K562 (cell line): ENCODE data around the gene AHNAK. TPM values are rescaled to one million over a fixed set of nuclear protein-coding genes. Genes with fewer than 3 reads are reported as not detected.

Source experiments
- ATAC-seq: fragments of 200-7000 bp; cut with Tn5 transposase; 3 replicates; pipeline ENCODE4 v1.9.1; 2020; ENCODE audit warnings: moderate library complexity
- BruUV-seq: library from RNA; stranded (reverse); fragments of 400-500 nt; replicated peaks from 2 replicates; lab custom pipeline; 2021; lab: Mats Ljungman, UMichigan
- CTCF ChIA-PET: fragments of 300-600 bp; formaldehyde crosslinking; extraction: SDS; loops from one replicate; lab custom pipeline; 2021; ENCODE audit warnings: low intra/inter-chr PET ratio; lab: Yijun Ruan, JAX
- POLR2A ChIA-PET: fragments of 300-600, 350-650 bp; sonication (Branson Sonifier 250); formaldehyde crosslinking; extraction: SDS; loops from one replicate; lab custom pipeline; 2021; ENCODE audit warnings: antibody characterized with exemption, inconsistent platforms; lab: Yijun Ruan, JAX
- DNase-seq, 4 experiments: peaks; one replicate each; pipeline versions ENCODE4 v3.0.0 to v3.0.0-alpha.2; 2011 to 2018; ENCODE audit warnings: low spot score in 3 of 4, mixed read lengths in 3 of 4; ENCODE audit errors: extremely low read depth in 1 of 4
- FAIRE-seq: peaks from 2 replicates; lab custom pipeline; 2011; peaks lifted over from hg19 to GRCh38; lab: Jason Lieb, UNC
- H2AFZ ChIP-seq: 2 replicates; pipeline ENCODE4 v1.6.0; 2011; ENCODE audit warnings: low read depth, low read length, control low read depth, inconsistent platforms
- H3K27ac ChIP-seq: fragments of 200-600 bp; 3 replicates; pipeline ENCODE4 v1.8.0; 2011; ENCODE audit warnings: low read depth, mild to moderate bottlenecking, control low read depth, inconsistent platforms, low read length, moderate library complexity, mixed read lengths; ENCODE audit errors: extremely low read depth
- H3K27me3 ChIP-seq, 2 experiments: fragments of 300-600 bp in 1 of 2; 2 replicates in 1 of 2; 3 replicates in 1 of 2; pipeline versions ENCODE4 v1.6.0 to v1.8.0; 2011; ENCODE audit warnings: inconsistent platforms in 2 of 2, low read length in 2 of 2, mild to moderate bottlenecking in 1 of 2, mixed read lengths in 1 of 2, moderate library complexity in 1 of 2; ENCODE audit not compliant: control insufficient read depth in 2 of 2, insufficient read depth in 2 of 2
- H3K36me3 ChIP-seq: fragments of 300-600 bp; 3 replicates; pipeline ENCODE4 v1.8.0; 2011; ENCODE audit warnings: mild to moderate bottlenecking, low read length, inconsistent platforms; ENCODE audit not compliant: control insufficient read depth, insufficient read depth
- H3K4me1 ChIP-seq, 2 experiments: fragments of 200-600 bp in 1 of 2; replicated peaks in 1 of 2; 2 replicates in 1 of 2; 3 replicates in 1 of 2; pipeline versions ENCODE4 v1.5.1 to v1.8.0; 2011; ENCODE audit warnings: inconsistent platforms in 2 of 2, low read length in 2 of 2, mild to moderate bottlenecking in 1 of 2, mixed read lengths in 1 of 2, moderate library complexity in 1 of 2; ENCODE audit not compliant: control insufficient read depth in 2 of 2, insufficient read depth in 2 of 2
- H3K4me2 ChIP-seq: 2 replicates; pipeline ENCODE4 v1.6.1; 2011; ENCODE audit warnings: low read length, control low read depth, inconsistent platforms, mixed read lengths; ENCODE audit not compliant: insufficient read depth
- H3K4me3 ChIP-seq: fragments of 200-600 bp; sonication (generic), shearing (Covaris generic); 2 replicates; pipeline ENCODE4 v1.5.1; 2016; ENCODE audit warnings: control low read depth, inconsistent platforms
- H3K79me2 ChIP-seq: fragments of 200-600 bp; 3 replicates; pipeline ENCODE4 v1.8.0; 2011; ENCODE audit warnings: low read length, inconsistent platforms; ENCODE audit not compliant: control insufficient read depth, insufficient read depth
- H3K9ac ChIP-seq, 2 experiments: 2 replicates each; pipeline versions ENCODE4 v1.6.0 to v1.6.1; 2011; ENCODE audit warnings: low read depth in 2 of 2, low read length in 2 of 2, control low read depth in 1 of 2, inconsistent platforms in 1 of 2, mild to moderate bottlenecking in 1 of 2, mixed read lengths in 1 of 2; ENCODE audit not compliant: insufficient read depth in 1 of 2
- H3K9me1 ChIP-seq: one replicate; pipeline ENCODE4 v1.6.0; 2011; ENCODE audit warnings: inconsistent platforms, mild to moderate bottlenecking, low read length, moderate library complexity; ENCODE audit not compliant: control insufficient read depth, insufficient read depth
- H3K9me3 ChIP-seq: replicated peaks from 2 replicates; pipeline ENCODE4 v1.5.1; 2011; ENCODE audit warnings: low read depth, low read length, inconsistent platforms; ENCODE audit not compliant: control insufficient read depth, insufficient read depth
- H4K20me1 ChIP-seq: replicated peaks from 2 replicates; pipeline ENCODE4 v1.6.1; 2011; ENCODE audit warnings: low read length, inconsistent platforms, mixed read lengths; ENCODE audit not compliant: control insufficient read depth, insufficient read depth
- KDM5B ChIP-seq: fragments of 200-600 bp; sonication (generic); IDR thresholded peaks from 2 replicates; pipeline ENCODE4 v1.6.1; 2012; ENCODE audit warnings: low read depth, mild to moderate bottlenecking, moderate library complexity, low read length, control low read depth, inconsistent platforms; ENCODE audit not compliant: insufficient replicate concordance
- RBFOX2 ChIP-seq: fragments of 200-400 bp; formaldehyde crosslinking; IDR thresholded peaks from 2 replicates; pipeline ENCODE4 v1.6.1; 2017; ENCODE audit warnings: low read depth, mild to moderate bottlenecking, low read length, moderate library complexity
- SMAD1 ChIP-seq: fragments of 150-350 bp; IDR thresholded peaks from 2 replicates; pipeline ENCODE4 v1.6.1; 2014; ENCODE audit warnings: low read length, low read depth; ENCODE audit not compliant: partially characterized antibody
- WGBS: fragments of 100-300 bp; shearing (Covaris generic); methylation state at CpG from one replicate; pipeline ENCODE4 v1.1.6; 2016; ENCODE audit warnings: low coverage, mixed read lengths; ENCODE audit not compliant: insufficient coverage; ENCODE audit errors: missing lambda C conversion rate; 5-methylcytosine and 5-hydroxymethylcytosine counted together
- in situ Hi-C: fragments of 300-500 bp; cut with MboI; formaldehyde crosslinking; loops from 4 replicates; pipeline ENCODE4 v1.15.0; 2018; ENCODE audit warnings: inconsistent platforms, mixed read lengths
- intact Hi-C: fragments of 100-400 bp; cut with micrococcal nuclease; formaldehyde crosslinking; loops from 2 replicates; pipeline ENCODE4 v1.14.2; 2022
- polyA plus RNA-seq, 8 experiments: library from polyadenylated mRNA; depleted of rRNA in 4 of 8; stranded (reverse) in 5 of 8; unstranded in 3 of 8; fragments of >200 nt; fragmentation: Nextera tagmentation in 2 of 8; fragmentation: Illumina TruSeq in 1 of 8; extraction: Ambion mirVana in 2 of 8; extraction: Trizol in 1 of 8; gene quantifications; 2 replicates each; pipeline versions ENCODE4 v1.2.1 to v1.2.3, GENCODE V29; 2011 to 2014; ENCODE audit warnings: inconsistent platforms in 1 of 8, missing spikeins in 1 of 8
- total RNA-seq, 7 experiments: library from RNA; depleted of rRNA in 6 of 7; stranded (reverse); fragments of >200 nt in 6 of 7; fragmentation: Illumina TruSeq in 2 of 7; extraction: Trizol in 2 of 7; gene quantifications; 2 replicates each; pipeline versions ENCODE4 v1.2.1 to v1.2.3, GENCODE V29; 2011 to 2021; ENCODE audit warnings: low replicate concordance in 1 of 7
- TF ChIP-seq, protein P1 (sequence below): fragments of 200-600 bp; sonication (generic); IDR thresholded peaks from one replicate; pipeline ENCODE4 v1.6.1; 2012; ENCODE audit warnings: mild to moderate bottlenecking, low read depth, low read length, inconsistent platforms
- TF ChIP-seq, protein P2 (sequence below): fragments of 450-650 bp; formaldehyde crosslinking; IDR thresholded peaks from 2 replicates; pipeline ENCODE4 v1.4.0; 2022; ENCODE audit warnings: missing genetic modification characterization

The AHNAK gene
- total and polyA plus RNA-seq, 9 of the 15 experiments (the other 6 are each of a cell fraction or from before 2014, with no cell fraction given), result 1.5 to 89.7 (median 45.0) TPM

DNA sequence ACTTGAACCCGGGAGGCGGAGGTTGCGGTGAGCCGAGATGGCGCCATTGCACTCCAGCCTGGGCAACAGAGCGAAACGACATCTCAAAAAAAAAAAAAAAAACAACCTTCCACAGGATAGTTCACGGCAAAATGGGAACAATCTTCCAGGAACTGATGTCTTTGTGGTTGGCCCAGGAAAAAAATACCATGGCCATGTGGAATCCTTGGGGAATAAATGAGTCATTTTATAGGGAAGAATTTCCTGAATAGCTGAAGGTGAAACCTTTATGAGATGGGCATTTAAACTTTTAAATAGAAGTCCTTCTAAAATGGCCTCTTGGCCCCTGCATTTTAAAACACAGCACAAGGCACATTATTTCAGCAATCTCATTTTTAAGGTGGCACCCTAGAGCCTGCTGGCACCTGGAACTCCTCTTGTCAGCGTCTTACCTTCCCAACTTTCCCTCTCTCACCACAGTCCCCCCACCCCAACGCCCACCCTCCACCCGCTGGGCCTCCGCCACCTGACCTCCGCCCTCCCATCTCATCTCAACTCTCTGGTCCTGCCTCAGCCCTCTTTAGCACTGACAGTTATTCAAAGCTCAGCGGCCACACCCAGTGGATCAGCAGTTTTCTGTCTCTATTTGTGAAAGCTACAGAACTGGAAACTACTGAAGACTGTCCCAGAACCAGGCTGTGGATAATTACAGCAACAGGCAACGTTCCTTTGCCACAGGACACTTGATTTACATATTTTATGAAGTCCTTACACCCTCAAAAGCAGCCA, 84.7 kb downstream of the AHNAK start:
- ChIA-PET POLR2A (interaction anchor here (0.6 to 3.0 kb wide), 7 partner anchors 11 to 419 kb away, joined by 3 to 18 read pairs (median 4); partner anchors contain the start of gene SLC3A2), CTCF (no interaction called here)
- Histone ChIP-seq H3K9me3 (no peaks in the 10 kb centered on the region), H4K20me1 (no peaks in the 10 kb centered on the region), H3K79me2 (no peaks in the 10 kb centered on the region), H3K4me1 (peaks cover 50 to 63% of the 10 kb centered on the region in 2 experiments), H3K4me2 (peak overlapping the region; percentile 77), H3K4me3 (no peak overlapping the region), H3K9ac (peak overlapping the region in 1 of 2 experiments; percentile 65; a peak in 2 of 4 replicates), H3K9me1 (no peaks in the 10 kb centered on the region), H3K36me3 (no peaks in the 10 kb centered on the region), H2AFZ (peak overlapping the region; percentile 82), H3K27ac (peak overlapping the region; percentile 83), H3K27me3 (no peaks in the 10 kb centered on the region)
- no TSS peak for BruUV-seq
- FAIRE-seq, result peak; percentile 71
- WGBS, result 3% methylated on average over 8 of the region's 15 CpGs
- in situ Hi-C loops (no loop called here), intact Hi-C loops (no loop called here)
- peak; percentile 83 for ATAC-seq
- DNase-seq, result peak; percentile 52 to 86 (median 62)
- TF ChIP-seq KDM5B (peak; percentile 54), RBFOX2 (0 out of 2 replicates have a peak, but pooled peaks have one; percentile 16), SMAD1 (peak; percentile 24)
- TF ChIP-seq, protein P1, sequence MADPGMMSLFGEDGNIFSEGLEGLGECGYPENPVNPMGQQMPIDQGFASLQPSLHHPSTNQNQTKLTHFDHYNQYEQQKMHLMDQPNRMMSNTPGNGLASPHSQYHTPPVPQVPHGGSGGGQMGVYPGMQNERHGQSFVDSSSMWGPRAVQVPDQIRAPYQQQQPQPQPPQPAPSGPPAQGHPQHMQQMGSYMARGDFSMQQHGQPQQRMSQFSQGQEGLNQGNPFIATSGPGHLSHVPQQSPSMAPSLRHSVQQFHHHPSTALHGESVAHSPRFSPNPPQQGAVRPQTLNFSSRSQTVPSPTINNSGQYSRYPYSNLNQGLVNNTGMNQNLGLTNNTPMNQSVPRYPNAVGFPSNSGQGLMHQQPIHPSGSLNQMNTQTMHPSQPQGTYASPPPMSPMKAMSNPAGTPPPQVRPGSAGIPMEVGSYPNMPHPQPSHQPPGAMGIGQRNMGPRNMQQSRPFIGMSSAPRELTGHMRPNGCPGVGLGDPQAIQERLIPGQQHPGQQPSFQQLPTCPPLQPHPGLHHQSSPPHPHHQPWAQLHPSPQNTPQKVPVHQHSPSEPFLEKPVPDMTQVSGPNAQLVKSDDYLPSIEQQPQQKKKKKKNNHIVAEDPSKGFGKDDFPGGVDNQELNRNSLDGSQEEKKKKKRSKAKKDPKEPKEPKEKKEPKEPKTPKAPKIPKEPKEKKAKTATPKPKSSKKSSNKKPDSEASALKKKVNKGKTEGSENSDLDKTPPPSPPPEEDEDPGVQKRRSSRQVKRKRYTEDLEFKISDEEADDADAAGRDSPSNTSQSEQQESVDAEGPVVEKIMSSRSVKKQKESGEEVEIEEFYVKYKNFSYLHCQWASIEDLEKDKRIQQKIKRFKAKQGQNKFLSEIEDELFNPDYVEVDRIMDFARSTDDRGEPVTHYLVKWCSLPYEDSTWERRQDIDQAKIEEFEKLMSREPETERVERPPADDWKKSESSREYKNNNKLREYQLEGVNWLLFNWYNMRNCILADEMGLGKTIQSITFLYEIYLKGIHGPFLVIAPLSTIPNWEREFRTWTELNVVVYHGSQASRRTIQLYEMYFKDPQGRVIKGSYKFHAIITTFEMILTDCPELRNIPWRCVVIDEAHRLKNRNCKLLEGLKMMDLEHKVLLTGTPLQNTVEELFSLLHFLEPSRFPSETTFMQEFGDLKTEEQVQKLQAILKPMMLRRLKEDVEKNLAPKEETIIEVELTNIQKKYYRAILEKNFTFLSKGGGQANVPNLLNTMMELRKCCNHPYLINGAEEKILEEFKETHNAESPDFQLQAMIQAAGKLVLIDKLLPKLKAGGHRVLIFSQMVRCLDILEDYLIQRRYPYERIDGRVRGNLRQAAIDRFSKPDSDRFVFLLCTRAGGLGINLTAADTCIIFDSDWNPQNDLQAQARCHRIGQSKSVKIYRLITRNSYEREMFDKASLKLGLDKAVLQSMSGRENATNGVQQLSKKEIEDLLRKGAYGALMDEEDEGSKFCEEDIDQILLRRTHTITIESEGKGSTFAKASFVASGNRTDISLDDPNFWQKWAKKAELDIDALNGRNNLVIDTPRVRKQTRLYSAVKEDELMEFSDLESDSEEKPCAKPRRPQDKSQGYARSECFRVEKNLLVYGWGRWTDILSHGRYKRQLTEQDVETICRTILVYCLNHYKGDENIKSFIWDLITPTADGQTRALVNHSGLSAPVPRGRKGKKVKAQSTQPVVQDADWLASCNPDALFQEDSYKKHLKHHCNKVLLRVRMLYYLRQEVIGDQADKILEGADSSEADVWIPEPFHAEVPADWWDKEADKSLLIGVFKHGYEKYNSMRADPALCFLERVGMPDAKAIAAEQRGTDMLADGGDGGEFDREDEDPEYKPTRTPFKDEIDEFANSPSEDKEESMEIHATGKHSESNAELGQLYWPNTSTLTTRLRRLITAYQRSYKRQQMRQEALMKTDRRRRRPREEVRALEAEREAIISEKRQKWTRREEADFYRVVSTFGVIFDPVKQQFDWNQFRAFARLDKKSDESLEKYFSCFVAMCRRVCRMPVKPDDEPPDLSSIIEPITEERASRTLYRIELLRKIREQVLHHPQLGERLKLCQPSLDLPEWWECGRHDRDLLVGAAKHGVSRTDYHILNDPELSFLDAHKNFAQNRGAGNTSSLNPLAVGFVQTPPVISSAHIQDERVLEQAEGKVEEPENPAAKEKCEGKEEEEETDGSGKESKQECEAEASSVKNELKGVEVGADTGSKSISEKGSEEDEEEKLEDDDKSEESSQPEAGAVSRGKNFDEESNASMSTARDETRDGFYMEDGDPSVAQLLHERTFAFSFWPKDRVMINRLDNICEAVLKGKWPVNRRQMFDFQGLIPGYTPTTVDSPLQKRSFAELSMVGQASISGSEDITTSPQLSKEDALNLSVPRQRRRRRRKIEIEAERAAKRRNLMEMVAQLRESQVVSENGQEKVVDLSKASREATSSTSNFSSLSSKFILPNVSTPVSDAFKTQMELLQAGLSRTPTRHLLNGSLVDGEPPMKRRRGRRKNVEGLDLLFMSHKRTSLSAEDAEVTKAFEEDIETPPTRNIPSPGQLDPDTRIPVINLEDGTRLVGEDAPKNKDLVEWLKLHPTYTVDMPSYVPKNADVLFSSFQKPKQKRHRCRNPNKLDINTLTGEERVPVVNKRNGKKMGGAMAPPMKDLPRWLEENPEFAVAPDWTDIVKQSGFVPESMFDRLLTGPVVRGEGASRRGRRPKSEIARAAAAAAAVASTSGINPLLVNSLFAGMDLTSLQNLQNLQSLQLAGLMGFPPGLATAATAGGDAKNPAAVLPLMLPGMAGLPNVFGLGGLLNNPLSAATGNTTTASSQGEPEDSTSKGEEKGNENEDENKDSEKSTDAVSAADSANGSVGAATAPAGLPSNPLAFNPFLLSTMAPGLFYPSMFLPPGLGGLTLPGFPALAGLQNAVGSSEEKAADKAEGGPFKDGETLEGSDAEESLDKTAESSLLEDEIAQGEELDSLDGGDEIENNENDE, result no peak
- TF ChIP-seq, protein P2, sequence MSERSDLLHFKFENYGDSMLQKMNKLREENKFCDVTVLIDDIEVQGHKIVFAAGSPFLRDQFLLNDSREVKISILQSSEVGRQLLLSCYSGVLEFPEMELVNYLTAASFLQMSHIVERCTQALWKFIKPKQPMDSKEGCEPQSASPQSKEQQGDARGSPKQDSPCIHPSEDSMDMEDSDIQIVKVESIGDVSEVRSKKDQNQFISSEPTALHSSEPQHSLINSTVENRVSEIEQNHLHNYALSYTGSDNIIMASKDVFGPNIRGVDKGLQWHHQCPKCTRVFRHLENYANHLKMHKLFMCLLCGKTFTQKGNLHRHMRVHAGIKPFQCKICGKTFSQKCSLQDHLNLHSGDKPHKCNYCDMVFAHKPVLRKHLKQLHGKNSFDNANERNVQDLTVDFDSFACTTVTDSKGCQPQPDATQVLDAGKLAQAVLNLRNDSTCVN (CRISPR knock-in tag), result no peak
